Esophagus squamous epithelium (tissue), 4 donors: Measurements from ENCODE around the gene WDR49.

ENCODE experiments used
- POLR2A ChIP-seq, 4 donors: fragments of 450-650 bp; IDR thresholded peaks; one replicate each; pipeline ENCODE4 v1.6.1; 2017; ENCODE audit warnings: antibody characterized with exemption in 4 of 4, mild to moderate bottlenecking in 4 of 4, moderate library complexity in 3 of 4
- TF ChIP-seq, protein P1 (sequence below), 6 experiments: fragments of 450-650 bp in 4 of 6; fragments of 200-600 bp in 2 of 6; sonication (generic) in 2 of 6; IDR thresholded peaks; one replicate each; pipeline ENCODE4 v1.5.1; 2016 to 2019; ENCODE audit warnings: antibody characterized with exemption in 6 of 6, mild to moderate bottlenecking in 4 of 6, moderate library complexity in 4 of 6

DNA sequence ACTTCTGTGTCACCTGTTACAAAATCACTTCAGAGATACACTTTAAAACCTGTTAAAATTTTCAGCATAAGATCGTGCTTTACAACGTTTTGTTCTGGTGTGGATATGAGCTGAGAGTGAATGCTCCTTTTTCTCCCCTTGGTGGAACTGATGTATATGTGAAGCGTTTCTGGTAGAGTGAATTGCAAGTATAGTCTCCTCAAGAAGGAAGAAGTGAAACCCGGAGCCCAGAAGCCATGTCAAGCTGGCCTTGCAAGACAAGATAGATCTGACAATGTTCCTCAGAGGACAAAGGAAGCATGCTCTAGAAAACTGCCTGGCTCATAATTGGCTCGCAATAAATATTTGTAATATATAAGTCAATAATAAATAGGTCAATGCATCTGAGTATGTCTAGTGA, 203.5 kb downstream of the WDR49 start:
- TF ChIP-seq, protein P1, sequence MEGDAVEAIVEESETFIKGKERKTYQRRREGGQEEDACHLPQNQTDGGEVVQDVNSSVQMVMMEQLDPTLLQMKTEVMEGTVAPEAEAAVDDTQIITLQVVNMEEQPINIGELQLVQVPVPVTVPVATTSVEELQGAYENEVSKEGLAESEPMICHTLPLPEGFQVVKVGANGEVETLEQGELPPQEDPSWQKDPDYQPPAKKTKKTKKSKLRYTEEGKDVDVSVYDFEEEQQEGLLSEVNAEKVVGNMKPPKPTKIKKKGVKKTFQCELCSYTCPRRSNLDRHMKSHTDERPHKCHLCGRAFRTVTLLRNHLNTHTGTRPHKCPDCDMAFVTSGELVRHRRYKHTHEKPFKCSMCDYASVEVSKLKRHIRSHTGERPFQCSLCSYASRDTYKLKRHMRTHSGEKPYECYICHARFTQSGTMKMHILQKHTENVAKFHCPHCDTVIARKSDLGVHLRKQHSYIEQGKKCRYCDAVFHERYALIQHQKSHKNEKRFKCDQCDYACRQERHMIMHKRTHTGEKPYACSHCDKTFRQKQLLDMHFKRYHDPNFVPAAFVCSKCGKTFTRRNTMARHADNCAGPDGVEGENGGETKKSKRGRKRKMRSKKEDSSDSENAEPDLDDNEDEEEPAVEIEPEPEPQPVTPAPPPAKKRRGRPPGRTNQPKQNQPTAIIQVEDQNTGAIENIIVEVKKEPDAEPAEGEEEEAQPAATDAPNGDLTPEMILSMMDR (IDR thresholded peaks at IDR 0.05) = no peak
- no peak for TF ChIP-seq POLR2A (IDR thresholded peaks at IDR 0.05)
